PFSK-1 (cell line): ENCODE data around the gene VPS16.

Source experiments
- FOXP2 ChIP-seq: optimal IDR thresholded peaks from 2 replicates; pipeline ENCODE3; 2011; ENCODE audit warnings: borderline replicate concordance, control low read depth, inconsistent platforms; ENCODE audit not compliant: insufficient read depth; ENCODE audit errors: extremely low read length, extremely low read depth
- POLR2AphosphoS5 ChIP-seq: IDR thresholded peaks from 2 replicates; pipeline ENCODE4 v1.6.1; 2012; ENCODE audit warnings: low read depth, mild to moderate bottlenecking, control low read depth, low read length, moderate library complexity
- REST ChIP-seq, 2 experiments: IDR thresholded peaks; 2 replicates each; pipeline versions ENCODE4 v1.6.1 to v1.8.0; 2011 to 2012; ENCODE audit warnings: low read depth in 2 of 2, low read length in 2 of 2, control low read depth in 1 of 2, inconsistent platforms in 1 of 2, mild to moderate bottlenecking in 1 of 2, moderate library complexity in 1 of 2; ENCODE audit not compliant: insufficient read depth in 1 of 2
- SIN3A ChIP-seq: IDR thresholded peaks from 2 replicates; pipeline ENCODE4 v1.6.1; 2012; ENCODE audit warnings: mild to moderate bottlenecking, low read length, moderate library complexity, borderline replicate concordance; ENCODE audit not compliant: insufficient read depth
- TAF1 ChIP-seq: IDR thresholded peaks from 2 replicates; pipeline ENCODE4 v1.6.1; 2012; ENCODE audit warnings: low read length, control low read depth, borderline replicate concordance; ENCODE audit not compliant: insufficient read depth

- TF ChIP-seq POLR2AphosphoS5: no peak
- no peak for TF ChIP-seq SIN3A
- TF ChIP-seq TAF1: no peak
- TF ChIP-seq REST (IDR thresholded peaks at IDR 0.05; ENCODE audit: insufficient read depth in 1 of 2, low read depth in 2 of 2, low read length in 2 of 2): no peak
- no peak for TF ChIP-seq FOXP2
Measured at GRCh38 chr20:2902291-2902690, 61.7 kb downstream of the VPS16 start.
